Stomach (tissue), 9 donors: ENCODE data around the gene PPP1R10. TPM values are rescaled to one million over a fixed set of nuclear protein-coding genes. Genes with fewer than 3 reads are reported as not detected.
A peak's percentile ranks its signal among the peaks of the same experiment; 100 is the strongest.

ENCODE experiments used
- DNase-seq, 2 donors: peaks; one replicate each; pipeline versions ENCODE4 v3.0.0 to v3.0.0-alpha.2; 2013 to 2019
- H3K27ac ChIP-seq, 5 donors: fragments of 200-600 bp in 4 of 5; sonication (generic) in 4 of 5; one replicate each; pipeline ENCODE4 v1.5.1; 2013 to 2019; ENCODE audit warnings: mild to moderate bottlenecking in 1 of 5, moderate library complexity in 1 of 5
- H3K27me3 ChIP-seq, 3 donors: fragments of 200-600 bp; sonication (generic); one replicate each; pipeline ENCODE4 v1.5.1; 2017 to 2019; ENCODE audit warnings: mixed run types in 1 of 3
- H3K36me3 ChIP-seq, 4 donors: fragments of 200-600 bp; sonication (generic); 1 replicate in 3 of 4; 2 replicates in 1 of 4; pipeline ENCODE4 v1.5.1; 2016 to 2019
- H3K4me1 ChIP-seq, 4 donors: fragments of 200-600 bp; sonication (generic); one replicate each; pipeline ENCODE4 v1.5.1; 2016 to 2019
- H3K4me3 ChIP-seq, 4 donors: fragments of 200-600 bp; sonication (generic) in 3 of 4; one replicate each; pipeline ENCODE4 v1.5.1; 2016 to 2019; ENCODE audit warnings: mild to moderate bottlenecking in 1 of 4
- H3K9me3 ChIP-seq, 4 donors: fragments of 200-600 bp; sonication (generic); one replicate each; pipeline ENCODE4 v1.5.1; 2016 to 2019
- CTCF ChIP-seq, 7 experiments: fragments of 450-650 bp in 4 of 7; fragments of 200-600 bp in 3 of 7; sonication (generic) in 3 of 7; IDR thresholded peaks; one replicate each; pipeline ENCODE4 v1.5.1; 2016 to 2019; ENCODE audit warnings: antibody characterized with exemption in 7 of 7, control low read depth in 2 of 7, mild to moderate bottlenecking in 1 of 7
- EP300 ChIP-seq: sonication (generic); formaldehyde crosslinking; IDR thresholded peaks from one replicate; pipeline ENCODE4 v1.6.1; 2017; ENCODE audit warnings: antibody characterized with exemption
- POLR2A ChIP-seq, 4 donors: fragments of 450-650 bp; IDR thresholded peaks; one replicate each; pipeline ENCODE4 v1.6.1; 2016; ENCODE audit warnings: antibody characterized with exemption in 4 of 4, control low read depth in 2 of 4, mild to moderate bottlenecking in 1 of 4, moderate library complexity in 1 of 4
- POLR2AphosphoS5 ChIP-seq, 3 donors: sonication (generic); formaldehyde crosslinking; IDR thresholded peaks; one replicate each; pipeline ENCODE4 v1.6.1; 2016; ENCODE audit warnings: antibody characterized with exemption in 3 of 3
- WGBS, 5 donors: extraction: QIAGEN DNeasy Blood & Tissue Kit in 3 of 5; methylation state at CpG; one replicate each; pipeline versions ENCODE4 v1.1.5 to v1.1.7; 2013 to 2018; 5-methylcytosine and 5-hydroxymethylcytosine counted together
- intact Hi-C: fragments of 100-400 bp; cut with DNase I; formaldehyde crosslinking; loops from one replicate; pipeline ENCODE4 v1.15.1; 2023; ENCODE audit warnings: low total_unique reads
- polyA plus RNA-seq, 3 donors: library from polyadenylated mRNA; stranded (reverse); fragments of 200-250 nt; gene quantifications; one replicate each; pipeline ENCODE4 v1.2.3, GENCODE V29; 2013
- total RNA-seq, 5 donors: library from RNA; depleted of rRNA; stranded (reverse); fragments of >200 nt; gene quantifications; one replicate each; pipeline versions ENCODE4 v1.1.0 to v1.2.3, GENCODE V29; 2014 to 2016
- donor health status: healthy with polysubstance abuse.
- donor health status: Bipolar disorder and iron deficiency.
- donor health status: healthy.

The PPP1R10 gene
- total and polyA plus RNA-seq, 8 donors, result 9.9 to 164 (median 34.1) TPM

GRCh38 chr6:30591008-30591407 lies 26.0 kb downstream of the PPP1R10 start:
- DNase-seq, result peak in 1 of 2 donors; percentile 79
- peaks cover 50 to 94% (median 92%) of the 10 kb centered on the region in 4 donors for H3K36me3 ChIP-seq
- 13 to 31% (median 25%) methylated on average over 1 of the region's 1 CpG for WGBS, 5 donors
- H3K27me3 ChIP-seq, result no peaks in the 10 kb centered on the region
- peak overlapping the region in 4 of 5 donors; percentile 24 to 37 (median 28) for H3K27ac ChIP-seq
- TF ChIP-seq EP300, result no peak
- no peak for TF ChIP-seq POLR2A (IDR thresholded peaks at IDR 0.05)
- intact Hi-C loops, result loop anchor here (10.0 kb wide), 1 partner anchor 46 kb away; no protein-coding TSS in a partner anchor
- no peak overlapping the region for H3K4me3 ChIP-seq
- H3K4me1 ChIP-seq, result peaks cover 4 to 13% (median 11%) of the 10 kb centered on the region in 4 donors
- no peaks in the 10 kb centered on the region for H3K9me3 ChIP-seq

GRCh38 chr6:30590509-30590908 lies 26.5 kb downstream of the PPP1R10 start:
- peaks cover 55 to 99% (median 97%) of the 10 kb centered on the region in 4 donors for H3K36me3 ChIP-seq

GRCh38 chr6:30589754-30590358 lies 27.2 kb downstream of the PPP1R10 start:
- TF ChIP-seq CTCF (IDR thresholded peaks at IDR 0.05), result no peak
- TF ChIP-seq POLR2AphosphoS5 (IDR thresholded peaks at IDR 0.05), result no peak
- TF ChIP-seq POLR2A (IDR thresholded peaks at IDR 0.05), result no peak
- TF ChIP-seq EP300, result no peak
- no peaks in the 10 kb centered on the region for H3K9me3 ChIP-seq
- no peak for DNase-seq
- no peak overlapping the region for H3K4me3 ChIP-seq
- peak overlapping the region in 2 of 5 donors; percentile 32 to 37 for H3K27ac ChIP-seq
- WGBS, 5 donors, result 78 to 91% (median 86%) methylated on average over 14 to 15 of the region's 15 CpGs
- H3K36me3 ChIP-seq, result peaks cover 62 to 100% (median 98%) of the 10 kb centered on the region in 4 donors
- intact Hi-C loops, result loop anchor here (10.0 kb wide), 1 partner anchor 45 kb away; no protein-coding TSS in a partner anchor
- H3K4me1 ChIP-seq, result peaks cover 4 to 13% (median 11%) of the 10 kb centered on the region in 4 donors
- no peaks in the 10 kb centered on the region for H3K27me3 ChIP-seq

More at GRCh38 chr6:30590509-30590908, 26.5 kb downstream of the PPP1R10 start:
- DNase-seq, result no peak
- H3K9me3 ChIP-seq, result no peaks in the 10 kb centered on the region
- peak overlapping the region in 4 of 5 donors; percentile 24 to 37 (median 28) for H3K27ac ChIP-seq
- 67 to 81% (median 72%) methylated on average over 8 of the region's 8 CpGs for WGBS, 5 donors
- H3K27me3 ChIP-seq, result no peaks in the 10 kb centered on the region
- TF ChIP-seq EP300 (no peak), POLR2A (IDR thresholded peaks at IDR 0.05) (no peak), CTCF (IDR thresholded peaks at IDR 0.05) (no peak), POLR2AphosphoS5 (IDR thresholded peaks at IDR 0.05) (no peak)
- peaks cover 4 to 13% (median 11%) of the 10 kb centered on the region in 4 donors for H3K4me1 ChIP-seq
- intact Hi-C loops, result loop anchor here (10.0 kb wide), 1 partner anchor 46 kb away; no protein-coding TSS in a partner anchor
- no peak overlapping the region for H3K4me3 ChIP-seq

GRCh38 chr6:30583921-30584320 lies 33.1 kb downstream of the PPP1R10 start:
- no peak for TF ChIP-seq POLR2AphosphoS5 (IDR thresholded peaks at IDR 0.05)
- WGBS, 5 donors, result 87 to 92% (median 88%) methylated on average over 5 of the region's 5 CpGs
- Histone ChIP-seq H3K27ac (no peak overlapping the region), H3K4me1 (no peaks in the 10 kb centered on the region), H3K27me3 (no peaks in the 10 kb centered on the region), H3K36me3 (peaks cover 89 to 100% (median 100%) of the 10 kb centered on the region in 4 donors), H3K9me3 (no peaks in the 10 kb centered on the region), H3K4me3 (no peak overlapping the region)
- intact Hi-C loops, result no loop called here
- no peak for DNase-seq

GRCh38 chr6:30578051-30578450 lies 39.0 kb downstream of the PPP1R10 start:
- no peak for DNase-seq
- intact Hi-C loops, result no loop called here
- TF ChIP-seq POLR2AphosphoS5 (IDR thresholded peaks at IDR 0.05) (no peak), EP300 (no peak)
- H3K9me3 ChIP-seq, result no peaks in the 10 kb centered on the region
- no peak overlapping the region for H3K27ac ChIP-seq
- WGBS, 5 donors, result 95 to 99% (median 97%) methylated on average over 8 of the region's 8 CpGs
- no peak overlapping the region for H3K4me3 ChIP-seq
- H3K4me1 ChIP-seq, result peaks cover 11 to 29% (median 24%) of the 10 kb centered on the region in 4 donors
- H3K27me3 ChIP-seq, result no peaks in the 10 kb centered on the region
- peaks cover 54 to 86% (median 69%) of the 10 kb centered on the region in 4 donors for H3K36me3 ChIP-seq
